Neural crest cell (in vitro differentiated cells): Measurements from ENCODE around the gene TCF3. TPM values are rescaled to one million over a fixed set of nuclear protein-coding genes. Genes with fewer than 3 reads are reported as not detected.

ENCODE experiments used
- DNase-seq: peaks from one replicate; pipeline ENCODE4 v3.0.0; 2021; ENCODE audit warnings: low read depth, mixed read lengths, low spot score
- H3K27ac Mint-ChIP-seq: one replicate; pipeline ENCODE4 v1.8.0; 2021; ENCODE audit warnings: mild to moderate bottlenecking, mixed read lengths; ENCODE audit not compliant: unreplicated experiment
- H3K27me3 Mint-ChIP-seq: 2 replicates; pipeline ENCODE4 v1.8.0; 2021; ENCODE audit warnings: low read depth, mild to moderate bottlenecking, mixed read lengths
- H3K36me3 Mint-ChIP-seq: 2 replicates; pipeline ENCODE4 v1.8.0; 2021; ENCODE audit warnings: low read depth, mild to moderate bottlenecking, mixed read lengths
- H3K4me1 Mint-ChIP-seq: 2 replicates; pipeline ENCODE4 v1.8.0; 2021; ENCODE audit warnings: mixed read lengths
- H3K4me3 Mint-ChIP-seq: one replicate; pipeline ENCODE4 v1.8.0; 2021; ENCODE audit warnings: mild to moderate bottlenecking, mixed read lengths
- H3K9me3 Mint-ChIP-seq: 2 replicates; pipeline ENCODE4 v1.8.0; 2021; ENCODE audit warnings: mixed read lengths
- CTCF ChIP-seq: fragments of 200-600 bp; sonication (generic); conservative IDR thresholded peaks from 2 replicates; pipeline ENCODE4 v1.5.0; 2021; ENCODE audit warnings: antibody characterized with exemption, mild to moderate bottlenecking
- total RNA-seq: library from RNA; stranded (reverse); gene quantifications from 2 replicates; pipeline ENCODE4 v1.2.1, GENCODE V29; 2021

The TCF3 gene
- total RNA-seq, 1 donor from 2014 or later, result 348 TPM

GRCh38 chr19:1655131-1655981 lies 2.9 kb upstream of the TCF3 start:
- TF ChIP-seq CTCF, result no peak
- Mint-ChIP-seq H3K36me3 (peaks cover 2% of the 10 kb centered on the region), H3K4me3 (no peak overlapping the region), H3K27me3 (peaks cover 13% of the 10 kb centered on the region), H3K9me3 (no peaks in the 10 kb centered on the region), H3K4me1 (peaks cover 11% of the 10 kb centered on the region), H3K27ac (no peak overlapping the region)
- DNase-seq, result no peak

DNA sequence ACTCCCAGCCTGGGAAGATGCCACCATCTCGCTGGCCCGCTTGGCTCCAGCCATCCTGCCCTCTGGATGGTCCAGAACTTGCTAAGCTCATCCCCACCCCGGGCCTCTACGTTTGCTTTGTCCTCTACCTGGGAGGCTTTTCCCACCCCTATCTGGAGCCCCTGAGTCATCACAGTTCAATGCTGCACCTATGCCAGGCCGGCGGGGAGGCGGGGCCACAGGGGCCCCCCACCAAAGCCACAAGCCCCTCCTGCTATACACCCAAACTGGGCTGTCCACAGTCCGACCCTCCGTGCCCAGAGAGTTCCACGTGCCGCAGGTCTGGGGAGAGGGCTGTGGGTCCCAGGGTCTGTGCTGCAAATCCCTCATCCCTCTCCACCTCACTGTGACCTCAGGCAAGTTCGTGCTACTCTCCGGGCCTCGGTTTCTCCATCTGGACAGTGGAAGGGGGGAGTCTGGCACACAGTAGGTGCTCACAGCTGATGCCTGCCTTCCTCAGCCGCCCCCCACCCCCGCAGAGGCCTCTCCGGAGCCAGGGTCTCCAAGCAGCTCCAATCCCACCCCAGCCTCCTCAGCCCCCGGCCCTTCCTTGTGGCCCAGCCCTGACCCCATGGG lies 1.9 kb upstream of the TCF3 start:
- peaks cover 2% of the 10 kb centered on the region for H3K36me3 Mint-ChIP-seq
- H3K27ac Mint-ChIP-seq, result peak overlapping the region; percentile 27
- no peak for TF ChIP-seq CTCF
- H3K27me3 Mint-ChIP-seq, result peaks cover 13% of the 10 kb centered on the region
- no peak overlapping the region for H3K4me3 Mint-ChIP-seq
- H3K4me1 Mint-ChIP-seq, result peaks cover 11% of the 10 kb centered on the region
- DNase-seq, result no peak
- H3K9me3 Mint-ChIP-seq, result no peaks in the 10 kb centered on the region

DNA sequence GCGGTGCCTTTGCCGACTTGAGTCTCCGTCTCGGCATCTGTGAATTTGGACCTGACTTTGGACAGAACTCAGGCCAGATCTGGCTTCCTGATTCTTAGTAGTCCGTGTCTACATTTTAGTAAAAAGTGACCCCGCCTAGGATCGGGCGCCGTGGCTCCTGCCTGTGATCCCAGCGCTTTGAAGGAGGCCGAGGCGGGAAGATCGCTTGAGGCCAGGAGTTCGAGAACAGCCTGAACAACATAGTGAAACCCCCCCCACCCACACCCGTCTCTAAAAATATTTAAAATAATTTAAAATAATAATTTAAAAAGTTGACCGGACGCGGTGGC lies 849 bp upstream of the TCF3 start:
- peaks cover 2% of the 10 kb centered on the region for H3K36me3 Mint-ChIP-seq
- no peaks in the 10 kb centered on the region for H3K9me3 Mint-ChIP-seq
- no peak for DNase-seq
- peaks cover 13% of the 10 kb centered on the region for H3K27me3 Mint-ChIP-seq
- H3K27ac Mint-ChIP-seq, result peak overlapping the region; percentile 91
- peak overlapping the region; percentile 94 for H3K4me3 Mint-ChIP-seq
- no peak for TF ChIP-seq CTCF
- peaks cover 11% of the 10 kb centered on the region for H3K4me1 Mint-ChIP-seq

DNA sequence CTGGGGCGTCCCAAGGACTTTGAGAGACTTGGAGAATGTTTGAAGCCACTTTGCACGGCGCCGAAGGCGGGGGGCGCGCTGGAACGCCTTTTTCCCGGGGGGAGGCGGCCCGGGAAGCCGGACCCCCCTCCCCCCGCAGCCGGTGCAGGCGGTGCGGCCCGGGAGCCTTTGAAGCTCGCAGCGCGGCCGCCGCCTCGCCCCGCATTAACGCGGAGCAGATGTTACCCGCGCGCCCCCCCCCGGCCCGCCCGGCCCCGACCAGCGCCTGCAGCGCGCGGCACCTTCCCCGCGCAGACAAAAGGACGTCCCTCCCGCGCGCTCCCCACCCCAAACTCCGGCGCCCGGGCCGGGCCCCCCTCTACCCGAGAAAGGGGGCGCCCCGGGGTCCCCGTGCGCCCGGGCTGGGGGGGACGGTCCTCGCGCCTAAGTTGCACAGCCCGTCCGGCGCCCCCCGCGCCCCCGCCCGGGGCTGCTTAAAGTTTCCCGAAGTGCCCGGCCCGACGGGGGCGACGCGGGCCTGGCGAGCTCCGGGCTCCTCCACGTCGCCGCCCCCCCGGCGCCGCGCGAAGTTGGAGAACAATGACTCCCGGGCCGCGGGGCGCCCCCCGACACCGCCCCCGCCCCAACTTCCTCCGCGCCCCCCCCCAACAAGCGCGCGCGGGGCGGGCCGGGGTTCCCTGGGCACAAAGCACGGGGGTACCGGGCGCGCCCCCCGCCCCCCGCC lies 685 bp downstream of the TCF3 start:
- DNase-seq, result no peak
- H3K27ac Mint-ChIP-seq, result peak overlapping the region; percentile 99
- no peak for TF ChIP-seq CTCF
- peak overlapping the region; percentile 99 for H3K4me3 Mint-ChIP-seq
- peaks cover 2% of the 10 kb centered on the region for H3K36me3 Mint-ChIP-seq
- peaks cover 11% of the 10 kb centered on the region for H3K4me1 Mint-ChIP-seq
- H3K9me3 Mint-ChIP-seq, result no peaks in the 10 kb centered on the region
- H3K27me3 Mint-ChIP-seq, result peaks cover 13% of the 10 kb centered on the region

DNA sequence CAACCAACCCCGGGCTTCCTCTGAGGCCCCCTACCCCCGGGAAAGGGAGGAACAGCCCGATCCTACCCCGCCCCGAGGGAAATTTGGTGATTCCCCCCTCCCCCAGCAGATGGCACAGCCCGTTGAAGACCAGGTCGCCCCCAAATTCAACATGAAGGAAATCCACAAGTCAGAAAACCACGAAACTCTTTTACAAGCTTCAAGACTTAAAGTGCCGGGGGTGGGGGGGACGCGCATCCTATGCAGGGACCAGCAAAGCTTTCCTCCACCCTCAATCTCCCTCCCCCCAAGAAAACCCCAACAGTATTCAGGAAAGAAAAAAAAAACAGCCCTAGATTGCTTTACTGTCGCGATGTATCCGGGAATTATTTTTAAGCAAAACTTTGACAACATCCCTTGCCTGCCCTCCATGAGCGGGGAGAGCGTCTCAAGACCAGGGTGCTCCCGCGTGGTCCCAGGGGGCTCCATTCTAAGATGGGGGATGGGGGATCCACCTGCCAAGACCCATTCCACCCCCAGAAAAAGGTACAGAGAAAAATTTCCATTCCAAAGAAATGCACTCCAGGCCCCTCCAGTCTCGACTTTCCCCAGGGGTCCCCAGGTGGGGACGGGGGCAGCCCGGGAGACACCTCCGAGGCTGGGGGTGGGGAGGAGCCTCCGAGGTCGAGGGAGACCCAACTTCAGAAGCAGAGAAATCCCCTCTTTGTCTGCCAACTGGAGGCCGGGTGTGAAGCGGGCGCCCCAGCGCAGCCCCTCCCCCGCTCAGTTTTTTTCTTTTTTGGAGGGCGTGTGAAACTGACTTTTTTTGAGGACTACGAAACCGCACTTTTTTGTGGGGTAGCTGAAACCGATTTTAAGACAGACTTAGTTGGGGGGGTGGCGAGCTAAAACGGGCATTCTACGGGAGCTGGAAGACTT lies 1.5 kb downstream of the TCF3 start:
- peaks cover 11% of the 10 kb centered on the region for H3K4me1 Mint-ChIP-seq
- peak; percentile 18 for TF ChIP-seq CTCF
- peak overlapping the region; percentile 99 for H3K27ac Mint-ChIP-seq
- H3K27me3 Mint-ChIP-seq, result peaks cover 13% of the 10 kb centered on the region
- peak overlapping the region; percentile 99 for H3K4me3 Mint-ChIP-seq
- no peaks in the 10 kb centered on the region for H3K9me3 Mint-ChIP-seq
- peak; percentile 49 for DNase-seq
- peaks cover 2% of the 10 kb centered on the region for H3K36me3 Mint-ChIP-seq
